Astrocyte (in vitro differentiated cells and primary cell): ENCODE measurements around the gene BATF3.

Source experiments
- EZH2 ChIP-seq: IDR thresholded peaks from 2 replicates; pipeline ENCODE4 v1.6.1; 2012; ENCODE audit warnings: mild to moderate bottlenecking, low read length, inconsistent platforms; ENCODE audit not compliant: insufficient read depth
- TF ChIP-seq, protein P1 (sequence below): IDR thresholded peaks from 2 replicates; pipeline ENCODE4 v1.5.1; 2011; ENCODE audit warnings: low read depth, mild to moderate bottlenecking, inconsistent platforms, low read length, moderate library complexity; ENCODE audit not compliant: insufficient read depth

DNA sequence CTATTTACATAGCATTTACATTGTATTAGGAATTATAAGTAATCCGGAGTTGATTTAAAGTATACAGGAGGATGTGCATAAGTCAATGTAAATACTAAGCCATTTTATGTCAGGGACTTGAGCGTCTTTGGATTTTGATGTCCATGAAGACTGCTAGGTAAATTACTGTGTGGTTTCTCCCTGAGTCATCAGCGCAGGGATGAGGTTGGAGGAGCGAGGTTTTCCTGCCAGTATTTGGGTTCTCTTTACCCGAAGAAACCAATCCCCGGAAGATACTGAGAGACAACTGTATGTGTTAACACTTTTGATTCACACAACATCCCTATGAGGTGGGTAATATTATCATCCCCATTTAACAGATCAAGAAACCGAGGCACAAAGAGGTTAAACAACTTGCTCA is 29.3 kb downstream of the BATF3 start:
- TF ChIP-seq, protein P1, sequence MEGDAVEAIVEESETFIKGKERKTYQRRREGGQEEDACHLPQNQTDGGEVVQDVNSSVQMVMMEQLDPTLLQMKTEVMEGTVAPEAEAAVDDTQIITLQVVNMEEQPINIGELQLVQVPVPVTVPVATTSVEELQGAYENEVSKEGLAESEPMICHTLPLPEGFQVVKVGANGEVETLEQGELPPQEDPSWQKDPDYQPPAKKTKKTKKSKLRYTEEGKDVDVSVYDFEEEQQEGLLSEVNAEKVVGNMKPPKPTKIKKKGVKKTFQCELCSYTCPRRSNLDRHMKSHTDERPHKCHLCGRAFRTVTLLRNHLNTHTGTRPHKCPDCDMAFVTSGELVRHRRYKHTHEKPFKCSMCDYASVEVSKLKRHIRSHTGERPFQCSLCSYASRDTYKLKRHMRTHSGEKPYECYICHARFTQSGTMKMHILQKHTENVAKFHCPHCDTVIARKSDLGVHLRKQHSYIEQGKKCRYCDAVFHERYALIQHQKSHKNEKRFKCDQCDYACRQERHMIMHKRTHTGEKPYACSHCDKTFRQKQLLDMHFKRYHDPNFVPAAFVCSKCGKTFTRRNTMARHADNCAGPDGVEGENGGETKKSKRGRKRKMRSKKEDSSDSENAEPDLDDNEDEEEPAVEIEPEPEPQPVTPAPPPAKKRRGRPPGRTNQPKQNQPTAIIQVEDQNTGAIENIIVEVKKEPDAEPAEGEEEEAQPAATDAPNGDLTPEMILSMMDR = no peak
- no peak for TF ChIP-seq EZH2
